ENCODE results near the gene SOX12. TPM values are rescaled to one million over a fixed set of nuclear protein-coding genes. Genes with fewer than 3 reads are reported as not detected.

Gene SOX12
- polyA plus RNA-seq, 1 of the 3 experiments (the other 2 are of a cell fraction) = 11.3 TPM

DNA sequence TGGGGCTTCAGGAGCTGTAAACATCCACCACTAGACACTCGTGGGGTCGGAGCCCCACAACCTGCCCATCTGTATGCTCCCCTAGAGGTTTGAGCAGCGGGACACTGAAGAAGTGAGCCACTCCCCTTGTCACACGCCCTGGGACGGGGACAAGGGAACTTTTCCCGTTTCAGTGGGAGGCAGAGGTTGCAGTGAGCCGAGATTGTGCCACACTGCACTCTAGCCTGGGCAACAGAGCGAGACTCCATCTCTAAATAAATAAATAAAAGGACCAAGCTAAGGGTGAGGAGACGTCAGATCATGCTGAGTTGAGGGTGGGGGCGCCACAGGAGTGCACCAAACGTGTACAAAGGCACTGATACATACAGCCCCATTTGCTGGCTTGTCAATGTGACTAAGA, 19.6 kb upstream of the SOX12 start:
- CTCF ChIA-PET = no interaction called here
- Histone ChIP-seq H3K36me3 (replicated peaks in 1 of 2; ENCODE audit: control insufficient read depth in 1 of 2, insufficient read depth in 2 of 2, low read length in 1 of 2) (peaks cover 4% of the 10 kb centered on the region in 2 experiments), H3K27ac (ENCODE audit: low read depth in 2 of 2, low read length in 1 of 2) (no peak overlapping the region), H4K20me1 (ENCODE audit: insufficient read depth) (peaks cover under 1% of the 10 kb centered on the region; the same call in 1 of the 2 replicates), H3K9me2 (no peaks in the 10 kb centered on the region), H3K79me2 (ENCODE audit: insufficient read depth) (peaks cover under 1% of the 10 kb centered on the region; the same call in 1 of the 2 replicates), H3K27me3 (ENCODE audit: insufficient read depth) (no peaks in the 10 kb centered on the region), H3K4me3 (ENCODE audit: low read depth in 2 of 2, low read length in 1 of 2) (no peak overlapping the region), H3K9ac (no peak overlapping the region), H2AFZ (ENCODE audit: low read depth) (no peak overlapping the region), H3F3A (replicated peaks; ENCODE audit: insufficient read depth) (peaks cover 11% of the 10 kb centered on the region), H3K4me1 (ENCODE audit: control insufficient read depth in 1 of 2, insufficient read depth in 2 of 2, low read depth in 1 of 2, low read length in 1 of 2) (peaks cover 18 to 21% of the 10 kb centered on the region in 2 experiments; a peak in 2 of 4 replicates), H3K9me3 (no peaks in the 10 kb centered on the region), H3K4me2 (no peak overlapping the region)
- no peak for TF ChIP-seq SIN3A (IDR thresholded peaks at IDR 0.05; ENCODE audit: borderline replicate concordance, low read depth, low read length)
- TF ChIP-seq MEF2A (IDR thresholded peaks at IDR 0.05; ENCODE audit: borderline replicate concordance, low read depth) = no peak
- TF ChIP-seq FOSL2 (IDR thresholded peaks at IDR 0.05; ENCODE audit: borderline replicate concordance, low read depth) = no peak
- TF ChIP-seq ELF1 (IDR thresholded peaks at IDR 0.05) = no peak
- TF ChIP-seq TEAD4 (IDR thresholded peaks at IDR 0.05; ENCODE audit: borderline replicate concordance, insufficient read depth) = no peak
- TF ChIP-seq TAF1 (IDR thresholded peaks at IDR 0.05; ENCODE audit: borderline replicate concordance, low read depth, low read length) = no peak
- no peak for TF ChIP-seq IRF3 (IDR thresholded peaks at IDR 0.05; ENCODE audit: low read depth, low read length)
- no peak for TF ChIP-seq ZBTB33 (IDR thresholded peaks at IDR 0.05; ENCODE audit: borderline replicate concordance, low read depth)
- TF ChIP-seq, protein P1, sequence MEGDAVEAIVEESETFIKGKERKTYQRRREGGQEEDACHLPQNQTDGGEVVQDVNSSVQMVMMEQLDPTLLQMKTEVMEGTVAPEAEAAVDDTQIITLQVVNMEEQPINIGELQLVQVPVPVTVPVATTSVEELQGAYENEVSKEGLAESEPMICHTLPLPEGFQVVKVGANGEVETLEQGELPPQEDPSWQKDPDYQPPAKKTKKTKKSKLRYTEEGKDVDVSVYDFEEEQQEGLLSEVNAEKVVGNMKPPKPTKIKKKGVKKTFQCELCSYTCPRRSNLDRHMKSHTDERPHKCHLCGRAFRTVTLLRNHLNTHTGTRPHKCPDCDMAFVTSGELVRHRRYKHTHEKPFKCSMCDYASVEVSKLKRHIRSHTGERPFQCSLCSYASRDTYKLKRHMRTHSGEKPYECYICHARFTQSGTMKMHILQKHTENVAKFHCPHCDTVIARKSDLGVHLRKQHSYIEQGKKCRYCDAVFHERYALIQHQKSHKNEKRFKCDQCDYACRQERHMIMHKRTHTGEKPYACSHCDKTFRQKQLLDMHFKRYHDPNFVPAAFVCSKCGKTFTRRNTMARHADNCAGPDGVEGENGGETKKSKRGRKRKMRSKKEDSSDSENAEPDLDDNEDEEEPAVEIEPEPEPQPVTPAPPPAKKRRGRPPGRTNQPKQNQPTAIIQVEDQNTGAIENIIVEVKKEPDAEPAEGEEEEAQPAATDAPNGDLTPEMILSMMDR (IDR thresholded peaks at IDR 0.05) = no peak
- TF ChIP-seq NFIC (IDR thresholded peaks at IDR 0.05; ENCODE audit: borderline replicate concordance) = no peak
- TF ChIP-seq CHD2 (IDR thresholded peaks at IDR 0.05; ENCODE audit: low read length, partially characterized antibody) = no peak
- no peak for TF ChIP-seq RFX5 (IDR thresholded peaks at IDR 0.05; ENCODE audit: low read length)
- TF ChIP-seq MXI1 (IDR thresholded peaks at IDR 0.05; ENCODE audit: low read depth, low read length) = no peak
- TF ChIP-seq MAX (IDR thresholded peaks at IDR 0.05; ENCODE audit: low read depth) = no peak
- TF ChIP-seq EZH2phosphoT487 (IDR thresholded peaks at IDR 0.05; ENCODE audit: borderline replicate concordance, low read depth) = no peak
- no peak for TF ChIP-seq RXRA (IDR thresholded peaks at IDR 0.05; ENCODE audit: borderline replicate concordance, low read depth)
- TF ChIP-seq SMC3 (IDR thresholded peaks at IDR 0.05; ENCODE audit: low read depth, low read length) = no peak
- no peak for TF ChIP-seq REST (IDR thresholded peaks at IDR 0.05; ENCODE audit: low read depth, low read length)
- TF ChIP-seq USF1 (IDR thresholded peaks at IDR 0.05; ENCODE audit: borderline replicate concordance, low read depth) = no peak
- POLR2A ChIA-PET = no interaction called here
- 76% methylated on average over 11 of the region's 11 CpGs for WGBS (ENCODE audit: low lambda C conversion rate)
- DNase-seq = no peak

Data from SK-N-SH (cell line).